SK-N-SH treated with all-trans-retinoic acid at 6 μM for 48 hours (cell line): ENCODE results near the gene GPR183.

Source experiments
- ATAC-seq: fragments of 200-7000 bp; cut with Tn5 transposase; 3 replicates; pipeline ENCODE4 v1.9.1; 2020; ENCODE audit warnings: mild to moderate bottlenecking, moderate library complexity
- BACH2 ChIP-seq: fragments of 250-450 bp; sonication (Bioruptor Pico); IDR thresholded peaks from 2 replicates; pipeline ENCODE4 v1.9.0; 2021; ENCODE audit warnings: mild to moderate bottlenecking, borderline replicate concordance
- CSDC2 ChIP-seq: fragments of 250-450 bp; sonication (Bioruptor Pico); IDR thresholded peaks from 2 replicates; pipeline ENCODE4 v1.5.0; 2020; ENCODE audit warnings: mild to moderate bottlenecking, moderate library complexity
- ESRRG ChIP-seq: fragments of 250-450 bp; sonication (Bioruptor Pico); IDR thresholded peaks from 2 replicates; pipeline ENCODE4 v1.6.1; 2021; ENCODE audit warnings: mild to moderate bottlenecking
- ISL1 ChIP-seq: fragments of 250-450 bp; sonication (Bioruptor Pico); IDR thresholded peaks from 2 replicates; pipeline ENCODE4 v2.1.2; 2022; ENCODE audit warnings: mild to moderate bottlenecking, moderate library complexity
- OSR1 ChIP-seq: fragments of 250-450 bp; sonication (Bioruptor Pico); IDR thresholded peaks from 2 replicates; pipeline ENCODE4 v1.8.0; 2022; ENCODE audit warnings: moderate library complexity, mild to moderate bottlenecking, inconsistent platforms
- PPARA ChIP-seq: fragments of 250-450 bp; sonication (Bioruptor Pico); IDR thresholded peaks from 2 replicates; pipeline ENCODE4 v1.5.0; 2020; ENCODE audit warnings: mild to moderate bottlenecking, borderline replicate concordance
- RARB ChIP-seq: fragments of 250-450 bp; sonication (Bioruptor Pico); IDR thresholded peaks from 2 replicates; pipeline ENCODE4 v1.8.0; 2021; ENCODE audit warnings: mild to moderate bottlenecking, moderate library complexity
- SNAI2 ChIP-seq: fragments of 250-450 bp; sonication (Bioruptor Pico); IDR thresholded peaks from 2 replicates; pipeline ENCODE4 v1.5.0; 2020; ENCODE audit warnings: mild to moderate bottlenecking, moderate library complexity
- TCF4 ChIP-seq: fragments of 250-450 bp; sonication (Bioruptor Pico); IDR thresholded peaks from 2 replicates; pipeline ENCODE4 v1.8.0; 2021; ENCODE audit warnings: mild to moderate bottlenecking, moderate library complexity, borderline replicate concordance
- TOX ChIP-seq: fragments of 250-450 bp; sonication (Bioruptor Pico); IDR thresholded peaks from 2 replicates; pipeline ENCODE4 v1.8.0; 2021; ENCODE audit warnings: mild to moderate bottlenecking, moderate library complexity, borderline replicate concordance
- ZC3H10 ChIP-seq: fragments of 250-450 bp; sonication (Bioruptor Pico); IDR thresholded peaks from 2 replicates; pipeline ENCODE4 v1.5.1; 2021; ENCODE audit warnings: mild to moderate bottlenecking, moderate library complexity
- ZFP3 ChIP-seq: fragments of 250-450 bp; sonication (Bioruptor Pico); IDR thresholded peaks from 2 replicates; pipeline ENCODE4 v1.5.0; 2020; ENCODE audit warnings: mild to moderate bottlenecking, moderate library complexity
- ZFP30 ChIP-seq: fragments of 450-650 bp; formaldehyde crosslinking; IDR thresholded peaks from 2 replicates; pipeline ENCODE4 v1.5.0; 2022; ENCODE audit warnings: mild to moderate bottlenecking, moderate library complexity
- ZNF565 ChIP-seq: fragments of 450-650 bp; formaldehyde crosslinking; conservative IDR thresholded peaks from 2 replicates; pipeline ENCODE4 v1.5.0; 2020; ENCODE audit warnings: low read depth, mild to moderate bottlenecking, moderate library complexity
- ZNF8 ChIP-seq: fragments of 450-650 bp; formaldehyde crosslinking; IDR thresholded peaks from 2 replicates; pipeline ENCODE4 v1.5.0; 2020; ENCODE audit warnings: mild to moderate bottlenecking, moderate library complexity
- TF ChIP-seq, protein P1 (sequence below): fragments of 250-450 bp; sonication (Bioruptor Pico); IDR thresholded peaks from 2 replicates; pipeline ENCODE4 v1.8.0; 2020; ENCODE audit warnings: mild to moderate bottlenecking, moderate library complexity, borderline replicate concordance
- TF ChIP-seq, protein P2 (sequence below): fragments of 250-450 bp; sonication (Bioruptor Pico); IDR thresholded peaks from 2 replicates; pipeline ENCODE4 v1.5.0; 2020; ENCODE audit warnings: mild to moderate bottlenecking, moderate library complexity
- TF ChIP-seq, protein P3 (sequence below): fragments of 250-450 bp; sonication (Bioruptor Pico); IDR thresholded peaks from 2 replicates; pipeline ENCODE4 v1.5.1; 2020; ENCODE audit warnings: low read depth, mild to moderate bottlenecking, moderate library complexity
- TF ChIP-seq, protein P4 (sequence below): fragments of 250-450 bp; sonication (Bioruptor Pico); IDR thresholded peaks from 2 replicates; pipeline ENCODE4 v1.8.0; 2021; ENCODE audit warnings: low read depth, mild to moderate bottlenecking, moderate library complexity, borderline replicate concordance

GPR183 gene

DNA sequence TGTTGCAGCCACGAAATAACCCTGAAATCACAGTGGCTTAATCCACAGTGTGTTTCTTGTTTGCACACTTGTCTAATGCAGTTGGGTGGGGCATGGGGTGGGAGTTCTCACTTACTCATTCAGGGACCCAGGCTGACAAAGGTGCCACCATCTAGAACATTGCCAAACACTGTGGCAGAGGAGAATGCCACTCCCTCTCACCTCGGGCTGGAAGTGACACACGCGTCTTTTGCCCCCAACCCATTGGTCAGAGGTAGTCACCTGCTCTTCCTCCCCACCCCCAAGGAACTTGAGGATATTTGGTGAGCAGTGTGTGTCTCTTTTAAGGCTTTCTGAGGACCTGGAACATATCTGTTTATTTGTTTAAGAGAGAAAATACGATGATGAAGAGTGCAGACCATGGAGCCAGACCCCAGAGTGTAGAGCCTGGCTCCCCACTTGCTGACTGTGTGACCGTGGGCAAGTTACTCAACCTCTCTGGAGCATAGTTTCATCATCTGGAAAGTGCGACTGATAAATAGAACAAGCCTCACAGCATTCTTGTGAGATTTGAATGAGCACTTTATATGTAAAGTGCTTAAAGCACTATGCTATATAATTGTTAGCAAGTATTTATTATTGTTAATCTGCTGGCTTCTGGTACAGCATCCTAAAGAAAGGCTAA, 17.4 kb downstream of the GPR183 start:
- TF ChIP-seq TCF4 (CRISPR knock-in tag), result no peak
- TF ChIP-seq SNAI2 (CRISPR knock-in tag), result no peak
- TF ChIP-seq, protein P1, sequence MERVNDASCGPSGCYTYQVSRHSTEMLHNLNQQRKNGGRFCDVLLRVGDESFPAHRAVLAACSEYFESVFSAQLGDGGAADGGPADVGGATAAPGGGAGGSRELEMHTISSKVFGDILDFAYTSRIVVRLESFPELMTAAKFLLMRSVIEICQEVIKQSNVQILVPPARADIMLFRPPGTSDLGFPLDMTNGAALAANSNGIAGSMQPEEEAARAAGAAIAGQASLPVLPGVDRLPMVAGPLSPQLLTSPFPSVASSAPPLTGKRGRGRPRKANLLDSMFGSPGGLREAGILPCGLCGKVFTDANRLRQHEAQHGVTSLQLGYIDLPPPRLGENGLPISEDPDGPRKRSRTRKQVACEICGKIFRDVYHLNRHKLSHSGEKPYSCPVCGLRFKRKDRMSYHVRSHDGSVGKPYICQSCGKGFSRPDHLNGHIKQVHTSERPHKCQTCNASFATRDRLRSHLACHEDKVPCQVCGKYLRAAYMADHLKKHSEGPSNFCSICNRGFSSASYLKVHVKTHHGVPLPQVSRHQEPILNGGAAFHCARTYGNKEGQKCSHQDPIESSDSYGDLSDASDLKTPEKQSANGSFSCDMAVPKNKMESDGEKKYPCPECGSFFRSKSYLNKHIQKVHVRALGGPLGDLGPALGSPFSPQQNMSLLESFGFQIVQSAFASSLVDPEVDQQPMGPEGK (CRISPR knock-in tag), result no peak
- TF ChIP-seq, protein P2, sequence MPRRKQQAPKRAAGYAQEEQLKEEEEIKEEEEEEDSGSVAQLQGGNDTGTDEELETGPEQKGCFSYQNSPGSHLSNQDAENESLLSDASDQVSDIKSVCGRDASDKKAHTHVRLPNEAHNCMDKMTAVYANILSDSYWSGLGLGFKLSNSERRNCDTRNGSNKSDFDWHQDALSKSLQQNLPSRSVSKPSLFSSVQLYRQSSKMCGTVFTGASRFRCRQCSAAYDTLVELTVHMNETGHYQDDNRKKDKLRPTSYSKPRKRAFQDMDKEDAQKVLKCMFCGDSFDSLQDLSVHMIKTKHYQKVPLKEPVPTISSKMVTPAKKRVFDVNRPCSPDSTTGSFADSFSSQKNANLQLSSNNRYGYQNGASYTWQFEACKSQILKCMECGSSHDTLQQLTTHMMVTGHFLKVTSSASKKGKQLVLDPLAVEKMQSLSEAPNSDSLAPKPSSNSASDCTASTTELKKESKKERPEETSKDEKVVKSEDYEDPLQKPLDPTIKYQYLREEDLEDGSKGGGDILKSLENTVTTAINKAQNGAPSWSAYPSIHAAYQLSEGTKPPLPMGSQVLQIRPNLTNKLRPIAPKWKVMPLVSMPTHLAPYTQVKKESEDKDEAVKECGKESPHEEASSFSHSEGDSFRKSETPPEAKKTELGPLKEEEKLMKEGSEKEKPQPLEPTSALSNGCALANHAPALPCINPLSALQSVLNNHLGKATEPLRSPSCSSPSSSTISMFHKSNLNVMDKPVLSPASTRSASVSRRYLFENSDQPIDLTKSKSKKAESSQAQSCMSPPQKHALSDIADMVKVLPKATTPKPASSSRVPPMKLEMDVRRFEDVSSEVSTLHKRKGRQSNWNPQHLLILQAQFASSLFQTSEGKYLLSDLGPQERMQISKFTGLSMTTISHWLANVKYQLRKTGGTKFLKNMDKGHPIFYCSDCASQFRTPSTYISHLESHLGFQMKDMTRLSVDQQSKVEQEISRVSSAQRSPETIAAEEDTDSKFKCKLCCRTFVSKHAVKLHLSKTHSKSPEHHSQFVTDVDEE (CRISPR knock-in tag), result no peak
- TF ChIP-seq CSDC2, result no peak
- TF ChIP-seq, all 23 proteins: peak for 0
- ATAC-seq, result no peak

DNA sequence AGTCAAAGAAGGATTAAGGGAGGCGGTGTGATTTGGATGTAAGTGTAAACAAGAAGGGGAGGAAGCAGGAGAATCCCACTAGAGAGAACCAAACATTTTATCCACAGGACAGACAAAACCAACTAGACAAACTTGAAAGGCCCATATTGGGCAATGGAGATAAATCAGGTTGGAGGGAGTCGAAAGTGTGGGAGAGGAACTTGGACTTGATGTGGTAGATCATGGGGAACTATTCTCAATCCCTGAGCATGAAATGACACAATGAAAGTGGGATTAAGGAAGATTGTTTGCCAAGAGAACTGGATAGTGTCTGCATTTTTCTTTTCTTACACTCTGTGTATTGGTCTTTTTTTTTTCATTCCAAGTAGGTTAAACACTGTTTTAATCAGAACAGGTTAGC, 17.9 kb downstream of the GPR183 start:
- no peak for ATAC-seq
- TF ChIP-seq, protein P3, sequence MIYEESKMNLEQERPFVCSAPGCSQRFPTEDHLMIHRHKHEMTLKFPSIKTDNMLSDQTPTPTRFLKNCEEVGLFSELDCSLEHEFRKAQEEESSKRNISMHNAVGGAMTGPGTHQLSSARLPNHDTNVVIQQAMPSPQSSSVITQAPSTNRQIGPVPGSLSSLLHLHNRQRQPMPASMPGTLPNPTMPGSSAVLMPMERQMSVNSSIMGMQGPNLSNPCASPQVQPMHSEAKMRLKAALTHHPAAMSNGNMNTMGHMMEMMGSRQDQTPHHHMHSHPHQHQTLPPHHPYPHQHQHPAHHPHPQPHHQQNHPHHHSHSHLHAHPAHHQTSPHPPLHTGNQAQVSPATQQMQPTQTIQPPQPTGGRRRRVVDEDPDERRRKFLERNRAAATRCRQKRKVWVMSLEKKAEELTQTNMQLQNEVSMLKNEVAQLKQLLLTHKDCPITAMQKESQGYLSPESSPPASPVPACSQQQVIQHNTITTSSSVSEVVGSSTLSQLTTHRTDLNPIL, result no peak
- no peak for TF ChIP-seq ZFP30 (CRISPR knock-in tag)
- no peak for TF ChIP-seq ESRRG (CRISPR knock-in tag)
- TF ChIP-seq ZNF8 (CRISPR knock-in tag), result no peak
- no peak for TF ChIP-seq OSR1 (CRISPR knock-in tag)
- no peak for TF ChIP-seq RARB
- no peak for TF ChIP-seq ISL1
- no peak for TF ChIP-seq SNAI2 (CRISPR knock-in tag)
- TF ChIP-seq ZFP3 (CRISPR knock-in tag), result no peak
- TF ChIP-seq TOX (CRISPR knock-in tag), result no peak
- TF ChIP-seq, protein P4, sequence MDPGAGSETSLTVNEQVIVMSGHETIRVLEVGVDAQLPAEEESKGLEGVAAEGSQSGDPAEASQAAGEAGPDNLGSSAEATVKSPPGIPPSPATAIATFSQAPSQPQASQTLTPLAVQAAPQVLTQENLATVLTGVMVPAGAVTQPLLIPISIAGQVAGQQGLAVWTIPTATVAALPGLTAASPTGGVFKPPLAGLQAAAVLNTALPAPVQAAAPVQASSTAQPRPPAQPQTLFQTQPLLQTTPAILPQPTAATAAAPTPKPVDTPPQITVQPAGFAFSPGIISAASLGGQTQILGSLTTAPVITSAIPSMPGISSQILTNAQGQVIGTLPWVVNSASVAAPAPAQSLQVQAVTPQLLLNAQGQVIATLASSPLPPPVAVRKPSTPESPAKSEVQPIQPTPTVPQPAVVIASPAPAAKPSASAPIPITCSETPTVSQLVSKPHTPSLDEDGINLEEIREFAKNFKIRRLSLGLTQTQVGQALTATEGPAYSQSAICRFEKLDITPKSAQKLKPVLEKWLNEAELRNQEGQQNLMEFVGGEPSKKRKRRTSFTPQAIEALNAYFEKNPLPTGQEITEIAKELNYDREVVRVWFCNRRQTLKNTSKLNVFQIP (CRISPR knock-in tag), result no peak
- no peak for TF ChIP-seq ZC3H10
- no peak for TF ChIP-seq ZNF565 (CRISPR knock-in tag)
- TF ChIP-seq, protein P1 (CRISPR knock-in tag), result no peak
- no peak for TF ChIP-seq PPARA (CRISPR knock-in tag)
- no peak for TF ChIP-seq CSDC2

DNA sequence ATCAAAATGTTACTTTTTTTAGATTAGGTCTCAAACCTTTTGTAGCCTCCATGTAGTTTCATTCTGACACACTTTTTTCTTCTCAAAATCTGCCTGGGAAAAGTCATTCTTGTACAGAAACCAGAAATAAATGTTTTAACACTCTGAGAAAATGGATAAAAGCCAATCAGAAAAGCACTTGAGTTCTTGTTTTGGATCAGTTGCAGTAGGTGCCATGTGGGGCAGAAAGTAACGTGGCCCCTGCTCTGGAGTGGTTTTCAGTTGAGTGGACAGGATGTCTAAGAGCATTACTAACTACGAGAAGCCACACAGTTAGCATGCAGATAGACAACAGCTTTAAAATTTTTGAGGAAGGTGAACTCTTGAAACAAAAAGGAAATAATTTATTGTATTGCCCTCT, 19.1 kb downstream of the GPR183 start:
- no peak for ATAC-seq
- no peak for TF ChIP-seq ZC3H10
- no peak for TF ChIP-seq TCF4 (CRISPR knock-in tag)
- TF ChIP-seq ISL1, result no peak
- no peak for TF ChIP-seq ESRRG (CRISPR knock-in tag)
- TF ChIP-seq, protein P2 (CRISPR knock-in tag), result no peak
- TF ChIP-seq CSDC2, result no peak
- TF ChIP-seq TOX (CRISPR knock-in tag), result no peak
- no peak for TF ChIP-seq RARB
- TF ChIP-seq ZNF565 (CRISPR knock-in tag), result no peak
- TF ChIP-seq, protein P4 (CRISPR knock-in tag), result no peak
- no peak for TF ChIP-seq ZNF8 (CRISPR knock-in tag)
- no peak for TF ChIP-seq ZFP30 (CRISPR knock-in tag)
- no peak for TF ChIP-seq BACH2 (CRISPR knock-in tag)
